Fibroblast of lung (primary cell): Measurements from ENCODE around the gene VANGL2. TPM values are rescaled to one million over a fixed set of nuclear protein-coding genes. Genes with fewer than 3 reads are reported as not detected.
A peak's percentile ranks its signal among the peaks of the same experiment; 100 is the strongest.

Experiments
- DNase-seq, 2 donors: peaks; one replicate each; pipeline versions ENCODE4 v3.0.0 to v3.0.0-alpha.2; 2010; ENCODE audit warnings: low read depth in 2 of 2
- H2AFZ ChIP-seq: 2 replicates; pipeline ENCODE4 v1.5.1; 2012; ENCODE audit warnings: low read length, control low read depth, inconsistent platforms
- H3K27ac ChIP-seq: 2 replicates; pipeline ENCODE4 v1.5.1; 2011; ENCODE audit warnings: low read length, control low read depth; ENCODE audit not compliant: insufficient read depth
- H3K27me3 ChIP-seq: 2 replicates; pipeline ENCODE4 v1.5.1; 2011; ENCODE audit warnings: mild to moderate bottlenecking, low read length; ENCODE audit not compliant: control insufficient read depth, insufficient read depth
- H3K36me3 ChIP-seq: 2 replicates; pipeline ENCODE4 v1.5.1; 2011; ENCODE audit warnings: low read length; ENCODE audit not compliant: control insufficient read depth, insufficient read depth
- H3K4me1 ChIP-seq: 2 replicates; pipeline ENCODE4 v1.5.1; 2011; ENCODE audit warnings: low read length; ENCODE audit not compliant: control insufficient read depth, insufficient read depth; ENCODE audit errors: extremely low read depth
- H3K4me2 ChIP-seq: 2 replicates; pipeline ENCODE4 v1.5.1; 2011; ENCODE audit warnings: low read length, control low read depth; ENCODE audit not compliant: insufficient read depth; ENCODE audit errors: extremely low read depth
- H3K4me3 ChIP-seq, 4 experiments: fragments of 200-600 bp in 1 of 4; sonication (generic) in 1 of 4; replicated peaks in 1 of 4; 2 replicates each; pipeline ENCODE4 v1.5.1; 2011 to 2016; ENCODE audit warnings: low read length in 4 of 4, low read depth in 3 of 4, mild to moderate bottlenecking in 3 of 4, control low read depth in 2 of 4, inconsistent platforms in 1 of 4, mixed read lengths in 1 of 4; ENCODE audit not compliant: insufficient read depth in 1 of 4; ENCODE audit errors: control extremely low read depth in 1 of 4
- H3K79me2 ChIP-seq: 2 replicates; pipeline ENCODE4 v1.5.1; 2012; ENCODE audit warnings: mild to moderate bottlenecking, low read length, inconsistent platforms; ENCODE audit not compliant: control insufficient read depth, insufficient read depth
- H3K9ac ChIP-seq: 2 replicates; pipeline ENCODE4 v1.5.1; 2011; ENCODE audit warnings: mild to moderate bottlenecking, low read length, control low read depth; ENCODE audit not compliant: insufficient read depth
- H3K9me3 ChIP-seq: 2 replicates; pipeline ENCODE4 v1.5.1; 2012; ENCODE audit warnings: low read depth, low read length; ENCODE audit not compliant: control insufficient read depth, insufficient read depth
- H4K20me1 ChIP-seq: 2 replicates; pipeline ENCODE4 v1.5.1; 2011; ENCODE audit warnings: low read length; ENCODE audit not compliant: control insufficient read depth, insufficient read depth; ENCODE audit errors: extremely low read depth
- CTCF ChIP-seq, 2 donors: IDR thresholded peaks in 1 of 2; conservative IDR thresholded peaks in 1 of 2; 1 replicate in 1 of 2; 2 replicates in 1 of 2; pipeline ENCODE4 v1.5.1; 2011 to 2012; ENCODE audit warnings: low read length in 2 of 2, control low read depth in 1 of 2, inconsistent platforms in 1 of 2, low read depth in 1 of 2, mild to moderate bottlenecking in 1 of 2
- EZH2 ChIP-seq: IDR thresholded peaks from 2 replicates; pipeline ENCODE4 v1.5.1; 2012; ENCODE audit warnings: low read length, control low read depth, mild to moderate bottlenecking; ENCODE audit errors: missing control alignments
- polyA minus RNA-seq: library from RNA; depleted of rRNA, polyadenylated mRNA; stranded (reverse); fragments of >200 nt; gene quantifications from 2 replicates; pipeline ENCODE4 v1.2.3, GENCODE V29; 2011; ENCODE audit warnings: low replicate concordance
- polyA plus RNA-seq, 2 donors: library from polyadenylated mRNA; depleted of rRNA in 1 of 2; stranded (reverse) in 1 of 2; unstranded in 1 of 2; fragments of >200 nt; gene quantifications; 2 replicates each; pipeline ENCODE4 v1.2.1, GENCODE V29; 2011 to 2012; ENCODE audit warnings: missing spikeins in 1 of 2
- total RNA-seq: library from RNA; depleted of rRNA; stranded (reverse); fragments of >200 nt; gene quantifications from 2 replicates; pipeline ENCODE4 v1.2.1, GENCODE V29; 2014

VANGL2 gene
- under 0.01 TPM in 1 of 2 replicates, not detected in the other for total RNA-seq
- polyA plus RNA-seq, result 0.01 and 0.02 TPM in 2 replicates
- 0.02 TPM in 1 of 2 replicates, not detected in the other for polyA plus RNA-seq (2012)
- not detected in 2 replicates for polyA minus RNA-seq

GRCh38 chr1:160400223-160400645, at the start of gene VANGL2:
VANGL2 (plus strand) TSS chr1:160400564; CDS start chr1:160415838, 15,274 bp downstream.
- H4K20me1 ChIP-seq, result no peaks in the 10 kb centered on the region
- no peak for TF ChIP-seq CTCF (conservative IDR thresholded peaks at IDR 0.05 in 1 of 2, IDR thresholded peaks at IDR 0.05 in 1 of 2; ENCODE audit: low read depth in 1 of 2, low read length in 2 of 2)
- TF ChIP-seq EZH2, result peak; percentile 77
- H2AFZ ChIP-seq, result no peak within 1 kb of the TSS
- no peak within 1 kb of the TSS for H3K4me2 ChIP-seq
- no peaks in the 10 kb centered on the region for H3K4me1 ChIP-seq
- H3K36me3 ChIP-seq, result no peaks in the 10 kb centered on the region
- peaks cover 40% of the 10 kb centered on the region for H3K27me3 ChIP-seq
- H3K4me3 ChIP-seq, result peak within 1 kb of the TSS in 1 of 4 experiments; percentile 58
- H3K9ac ChIP-seq, result no peak within 1 kb of the TSS
- H3K27ac ChIP-seq, result no peak within 1 kb of the TSS
- H3K9me3 ChIP-seq, result no peaks in the 10 kb centered on the region
- DNase-seq, result peak; percentile 53 to 71
- H3K79me2 ChIP-seq, result no peaks in the 10 kb centered on the region

- Histone ChIP-seq H3K9ac (no peak overlapping the region), H4K20me1 (no peaks in the 10 kb centered on the region), H3K79me2 (no peaks in the 10 kb centered on the region), H3K9me3 (no peaks in the 10 kb centered on the region), H3K27ac (no peak overlapping the region), H2AFZ (no peak overlapping the region), H3K27me3 (no peaks in the 10 kb centered on the region), H3K4me1 (no peaks in the 10 kb centered on the region), H3K36me3 (peaks cover 24% of the 10 kb centered on the region), H3K4me3 (no peak overlapping the region), H3K4me2 (no peak overlapping the region)
- DNase-seq, result no peak
- TF ChIP-seq EZH2 (no peak), CTCF (conservative IDR thresholded peaks at IDR 0.05 in 1 of 2, IDR thresholded peaks at IDR 0.05 in 1 of 2; ENCODE audit: low read depth in 1 of 2, low read length in 2 of 2) (no peak)
Measured at GRCh38 chr1:160351629-160352028, 48.7 kb upstream of the VANGL2 start.

- H3K4me3 ChIP-seq, result no peak overlapping the region
- DNase-seq, result no peak
- no peaks in the 10 kb centered on the region for H3K27me3 ChIP-seq
- H3K27ac ChIP-seq, result no peak overlapping the region
- no peak for TF ChIP-seq EZH2
- no peaks in the 10 kb centered on the region for H3K4me1 ChIP-seq
- no peak overlapping the region for H3K9ac ChIP-seq
- H3K79me2 ChIP-seq, result no peaks in the 10 kb centered on the region
- no peaks in the 10 kb centered on the region for H3K9me3 ChIP-seq
- H3K4me2 ChIP-seq, result no peak overlapping the region
- H2AFZ ChIP-seq, result no peak overlapping the region
- peaks cover 24% of the 10 kb centered on the region for H3K36me3 ChIP-seq
- no peaks in the 10 kb centered on the region for H4K20me1 ChIP-seq
Measured at GRCh38 chr1:160352555-160352954, 47.8 kb upstream of the VANGL2 start.
